WTC11 (cell line): ENCODE measurements around the gene GPC6. TPM values are rescaled to one million over a fixed set of nuclear protein-coding genes. Genes with fewer than 3 reads are reported as not detected.

Experiments used
- ATAC-seq: fragments of 200-7000 bp; cut with Tn5 transposase; 2 replicates; pipeline ENCODE4 v1.10.0; 2021; ENCODE audit warnings: mild to moderate bottlenecking, moderate library complexity
- CTCF ChIA-PET: fragments of 300-600 bp; sonication (Branson Sonifier 250); formaldehyde crosslinking; loops from one replicate; lab custom pipeline; 2021; ENCODE audit warnings: antibody characterized with exemption; lab: Charles Lee
- POLR2A ChIA-PET: fragments of 350-600 bp; sonication (Branson Sonifier 250); formaldehyde crosslinking; loops from one replicate; lab custom pipeline; 2021; ENCODE audit warnings: antibody characterized with exemption; lab: Charles Lee
- DNase-seq: peaks from one replicate; pipeline ENCODE4 v3.0.0; 2021; ENCODE audit warnings: low spot score
- H3K27ac Mint-ChIP-seq: 2 replicates; pipeline ENCODE4 v1.8.0; 2021; ENCODE audit warnings: mixed read lengths
- H3K27me3 Mint-ChIP-seq: 2 replicates; pipeline ENCODE4 v1.8.0; 2021; ENCODE audit warnings: low read depth, mild to moderate bottlenecking, moderate library complexity, mixed read lengths
- H3K36me3 Mint-ChIP-seq: 2 replicates; pipeline ENCODE4 v1.8.0; 2021; ENCODE audit warnings: mixed read lengths
- H3K4me1 Mint-ChIP-seq: 2 replicates; pipeline ENCODE4 v1.8.0; 2022; ENCODE audit warnings: mixed read lengths
- H3K4me3 Mint-ChIP-seq: 2 replicates; pipeline ENCODE4 v1.8.0; 2021; ENCODE audit warnings: mild to moderate bottlenecking, moderate library complexity, mixed read lengths
- H3K9me3 Mint-ChIP-seq: 2 replicates; pipeline ENCODE4 v1.8.0; 2021; ENCODE audit warnings: mixed read lengths
- ATF2 ChIP-seq: sonication (generic); formaldehyde crosslinking; IDR thresholded peaks from 2 replicates; pipeline ENCODE4 v1.8.1; 2022; ENCODE audit warnings: low read depth, missing genetic modification reagents, borderline replicate concordance
- CDX4 ChIP-seq: fragments of 250-450 bp; sonication (Bioruptor Pico); IDR thresholded peaks from 2 replicates; pipeline ENCODE4 v1.9.0; 2021; ENCODE audit warnings: moderate library complexity, mild to moderate bottlenecking, inconsistent platforms, borderline replicate concordance
- CREM ChIP-seq: sonication (generic); formaldehyde crosslinking; IDR thresholded peaks from 2 replicates; pipeline ENCODE4 v1.8.1; 2022; ENCODE audit warnings: mild to moderate bottlenecking, missing genetic modification reagents, moderate library complexity
- CTCF ChIP-seq: fragments of 200-600 bp; IDR thresholded peaks from 2 replicates; pipeline ENCODE4 v1.8.0; 2022; ENCODE audit warnings: antibody characterized with exemption
- E2F1 ChIP-seq: sonication (generic); formaldehyde crosslinking; IDR thresholded peaks from 2 replicates; pipeline ENCODE4 v1.8.0; 2022; ENCODE audit warnings: mild to moderate bottlenecking, missing genetic modification reagents
- E2F4 ChIP-seq: sonication (generic); formaldehyde crosslinking; IDR thresholded peaks from 2 replicates; pipeline ENCODE4 v1.8.1; 2022; ENCODE audit warnings: low read depth, mild to moderate bottlenecking, moderate library complexity, missing genetic modification reagents, borderline replicate concordance
- GABPB1 ChIP-seq: sonication (generic); formaldehyde crosslinking; IDR thresholded peaks from 2 replicates; pipeline ENCODE4 v1.8.1; 2023; ENCODE audit warnings: mild to moderate bottlenecking, missing genetic modification reagents
- KAT7 ChIP-seq: sonication (generic); formaldehyde crosslinking; IDR thresholded peaks from 2 replicates; pipeline ENCODE4 v1.8.1; 2023; ENCODE audit warnings: missing genetic modification reagents, mild to moderate bottlenecking, borderline replicate concordance
- MXD4 ChIP-seq: fragments of 250-450 bp; sonication (Bioruptor Pico); IDR thresholded peaks from 2 replicates; pipeline ENCODE4 v1.8.0; 2021; ENCODE audit warnings: mild to moderate bottlenecking, moderate library complexity, borderline replicate concordance
- NFATC4 ChIP-seq: fragments of 250-450 bp; sonication (Bioruptor Pico); IDR thresholded peaks from 2 replicates; pipeline ENCODE4 v1.9.0; 2021; ENCODE audit warnings: mild to moderate bottlenecking
- NR3C1 ChIP-seq: sonication (generic); formaldehyde crosslinking; conservative IDR thresholded peaks from 2 replicates; pipeline ENCODE4 v1.8.1; 2023; ENCODE audit warnings: low read depth, mild to moderate bottlenecking, missing genetic modification reagents
- OVOL2 ChIP-seq: fragments of 250-450 bp; sonication (Bioruptor Pico); IDR thresholded peaks from 2 replicates; pipeline ENCODE4 v1.9.0; 2021; ENCODE audit warnings: mild to moderate bottlenecking, borderline replicate concordance
- PRDM15 ChIP-seq: sonication (generic); formaldehyde crosslinking; IDR thresholded peaks from 2 replicates; pipeline ENCODE4 v1.8.0; 2022; ENCODE audit warnings: missing genetic modification reagents
- RORB ChIP-seq: fragments of 250-450 bp; sonication (Bioruptor Pico); IDR thresholded peaks from 2 replicates; pipeline ENCODE4 v1.9.0; 2021; ENCODE audit warnings: mild to moderate bottlenecking
- SP1 ChIP-seq: sonication (generic); formaldehyde crosslinking; conservative IDR thresholded peaks from 2 replicates; pipeline ENCODE4 v1.8.1; 2022; ENCODE audit warnings: missing genetic modification reagents
- TP53 ChIP-seq: sonication (generic); formaldehyde crosslinking; IDR thresholded peaks from 2 replicates; pipeline ENCODE4 v1.8.1; 2023; ENCODE audit warnings: mild to moderate bottlenecking, missing genetic modification reagents
- USF1 ChIP-seq: sonication (generic); formaldehyde crosslinking; IDR thresholded peaks from 2 replicates; pipeline ENCODE4 v1.8.0; 2022; ENCODE audit warnings: mild to moderate bottlenecking, missing genetic modification reagents
- ZNF138 ChIP-seq: sonication (generic); formaldehyde crosslinking; conservative IDR thresholded peaks from 2 replicates; pipeline ENCODE4 v1.8.1; 2022; ENCODE audit warnings: mild to moderate bottlenecking, moderate library complexity, missing genetic modification reagents
- ZNF219 ChIP-seq: sonication (generic); formaldehyde crosslinking; IDR thresholded peaks from 2 replicates; pipeline ENCODE4 v1.8.0; 2023; ENCODE audit warnings: missing genetic modification reagents, mild to moderate bottlenecking, borderline replicate concordance
- ZNF281 ChIP-seq: sonication (generic); formaldehyde crosslinking; IDR thresholded peaks from 2 replicates; pipeline ENCODE4 v1.8.0; 2023; ENCODE audit warnings: mild to moderate bottlenecking, missing genetic modification reagents
- ZNF317 ChIP-seq: sonication (generic); formaldehyde crosslinking; IDR thresholded peaks from 2 replicates; pipeline ENCODE4 v1.8.1; 2023; ENCODE audit warnings: low read depth, mild to moderate bottlenecking, moderate library complexity, missing genetic modification reagents, borderline replicate concordance
- ZNF416 ChIP-seq: fragments of 250-450 bp; sonication (Bioruptor Pico); IDR thresholded peaks from 2 replicates; pipeline ENCODE4 v1.9.0; 2021; ENCODE audit warnings: mild to moderate bottlenecking, inconsistent platforms
- ZNF671 ChIP-seq: fragments of 250-450 bp; sonication (Bioruptor Pico); IDR thresholded peaks from 2 replicates; pipeline ENCODE4 v1.8.0; 2021; ENCODE audit warnings: mild to moderate bottlenecking
- total RNA-seq: library from RNA; stranded (reverse); gene quantifications from 3 replicates; pipeline ENCODE4 v1.2.3, GENCODE V29; 2021

Gene GPC6
- total RNA-seq, 1 experiment from 2014 or later: 19.5 TPM

GRCh38 chr13:93991569-93991968 lies 765.0 kb downstream of the GPC6 start (continued):
- TF ChIP-seq ZNF281 (CRISPR knock-in tag) (no peak), RORB (CRISPR knock-in tag) (no peak), TP53 (no peak), SP1 (CRISPR knock-in tag) (no peak), ATF2 (no peak), CTCF (no peak)

GRCh38 chr13:93996481-93996880 lies 769.9 kb downstream of the GPC6 start:
- CTCF ChIA-PET: no interaction called here
- ATAC-seq: no peak
- POLR2A ChIA-PET: no interaction called here
- H3K4me3 Mint-ChIP-seq: no peak overlapping the region
- no peak overlapping the region for H3K27ac Mint-ChIP-seq
- peaks cover under 1% of the 10 kb centered on the region; the same call in 1 of the 2 replicates for H3K4me1 Mint-ChIP-seq
- no peaks in the 10 kb centered on the region; the same call in 1 of the 2 replicates for H3K27me3 Mint-ChIP-seq
- TF ChIP-seq ZNF317 (CRISPR knock-in tag) (no peak), USF1 (CRISPR knock-in tag) (no peak), PRDM15 (CRISPR knock-in tag) (no peak), CDX4 (no peak), SP1 (CRISPR knock-in tag) (no peak), RORB (CRISPR knock-in tag) (no peak), ZNF219 (no peak), NR3C1 (CRISPR knock-in tag) (no peak), E2F1 (no peak), NFATC4 (no peak), KAT7 (CRISPR knock-in tag) (no peak), GABPB1 (no peak), ZNF138 (CRISPR knock-in tag) (no peak), ZNF671 (CRISPR knock-in tag) (no peak), E2F4 (CRISPR knock-in tag) (no peak), CREM (CRISPR knock-in tag) (no peak), MXD4 (CRISPR knock-in tag) (no peak), OVOL2 (CRISPR knock-in tag) (no peak), ZNF416 (CRISPR knock-in tag) (no peak)
- H3K36me3 Mint-ChIP-seq: no peaks in the 10 kb centered on the region
- no peak for DNase-seq
- no peaks in the 10 kb centered on the region; the same call in 1 of the 2 replicates for H3K9me3 Mint-ChIP-seq
